ENCODE results near the gene ARL11.
"Not testable (repeated sequence)": the region's sequence is repeated elsewhere in the genome, so short reads cannot be mapped to it uniquely, and the experiment has no call there.

Gene ARL11

GRCh38 chr13:49585220-49586157 is 42.8 kb upstream of the ARL11 start, which contains the start of gene RCBTB1:
Gene RCBTB1, minus strand, starts transcription at chr13:49585558. Its CDS starts 18,279 bp downstream, at chr13:49567279.
- H3K79me2 ChIP-seq: no peaks in the 10 kb centered on the region
- H3K27ac ChIP-seq: peak within 1 kb of the TSS; percentile 69
- no peaks in the 10 kb centered on the region for H3K27me3 ChIP-seq (ENCODE audit: control insufficient read depth, insufficient read depth, low read length)
- H3K9me3 ChIP-seq (ENCODE audit: control insufficient read depth, low read length): no peaks in the 10 kb centered on the region
- H3K4me2 ChIP-seq (ENCODE audit: low read length): peak within 1 kb of the TSS; percentile 88
- no peak within 1 kb of the TSS for H3K9ac ChIP-seq
- peak within 1 kb of the TSS; percentile 87 for H3K4me3 ChIP-seq (ENCODE audit: low read depth, low read length)
- H3K4me1 ChIP-seq: no peaks in the 10 kb centered on the region
- H3K36me3 ChIP-seq (ENCODE audit: control insufficient read depth, insufficient read depth, low read length): no peaks in the 10 kb centered on the region
- peak within 1 kb of the TSS; percentile 93 for H2AFZ ChIP-seq
- TF ChIP-seq CTCF (IDR thresholded peaks at IDR 0.05): no peak

GRCh38 chr13:49586717-49587116 is 41.6 kb upstream of the ARL11 start:
- no peaks in the 10 kb centered on the region for H3K9me3 ChIP-seq (ENCODE audit: control insufficient read depth, low read length)
- H3K79me2 ChIP-seq: no peaks in the 10 kb centered on the region
- TF ChIP-seq CTCF (IDR thresholded peaks at IDR 0.05): no peak
- no peak overlapping the region for H2AFZ ChIP-seq
- H3K36me3 ChIP-seq (ENCODE audit: control insufficient read depth, insufficient read depth, low read length): no peaks in the 10 kb centered on the region
- no peak overlapping the region for H3K4me2 ChIP-seq (ENCODE audit: low read length)
- no peak overlapping the region for H3K9ac ChIP-seq
- H3K4me3 ChIP-seq (ENCODE audit: low read depth, low read length): no peak overlapping the region
- H3K27me3 ChIP-seq (ENCODE audit: control insufficient read depth, insufficient read depth, low read length): no peaks in the 10 kb centered on the region
- no peaks in the 10 kb centered on the region for H3K4me1 ChIP-seq
- H3K27ac ChIP-seq: no peak overlapping the region

GRCh38 chr13:49587311-49587847 is 40.9 kb upstream of the ARL11 start:
- Histone ChIP-seq H3K9ac (no peak overlapping the region), H3K36me3 (ENCODE audit: control insufficient read depth, insufficient read depth, low read length) (no peaks in the 10 kb centered on the region), H3K4me2 (ENCODE audit: low read length) (no peak overlapping the region), H3K4me1 (no peaks in the 10 kb centered on the region), H3K27me3 (ENCODE audit: control insufficient read depth, insufficient read depth, low read length) (no peaks in the 10 kb centered on the region), H3K79me2 (no peaks in the 10 kb centered on the region), H3K27ac (no peak overlapping the region), H2AFZ (no peak overlapping the region), H3K4me3 (ENCODE audit: low read depth, low read length) (no peak overlapping the region), H3K9me3 (ENCODE audit: control insufficient read depth, low read length) (no peaks in the 10 kb centered on the region)
- TF ChIP-seq CTCF (IDR thresholded peaks at IDR 0.05): no peak

GRCh38 chr13:49590714-49591113 is 37.6 kb upstream of the ARL11 start:
- H2AFZ ChIP-seq, H3K27ac ChIP-seq: not testable (repeated sequence)

GRCh38 chr13:49593876-49594275 is 34.4 kb upstream of the ARL11 start:
- H3K36me3 ChIP-seq (ENCODE audit: control insufficient read depth, insufficient read depth, low read length); H3K9me3 ChIP-seq (ENCODE audit: control insufficient read depth, low read length); H3K79me2 ChIP-seq; H3K27me3 ChIP-seq (ENCODE audit: control insufficient read depth, insufficient read depth, low read length); H3K4me2 ChIP-seq (ENCODE audit: low read length); H3K4me3 ChIP-seq (ENCODE audit: low read depth, low read length); H3K9ac ChIP-seq; H3K4me1 ChIP-seq; H2AFZ ChIP-seq; H3K27ac ChIP-seq: not testable (repeated sequence)

More at GRCh38 chr13:49590714-49591113, 37.6 kb upstream of the ARL11 start:
- not testable (repeated sequence) for H3K4me1 ChIP-seq; H3K79me2 ChIP-seq; H3K36me3 ChIP-seq (ENCODE audit: control insufficient read depth, insufficient read depth, low read length); H3K9me3 ChIP-seq (ENCODE audit: control insufficient read depth, low read length); H3K4me2 ChIP-seq (ENCODE audit: low read length); H3K27me3 ChIP-seq (ENCODE audit: control insufficient read depth, insufficient read depth, low read length); H3K9ac ChIP-seq; H3K4me3 ChIP-seq (ENCODE audit: low read depth, low read length)

Data from parathyroid adenoma (tissue), 2 donors.